ENCODE data around the gene DUSP21. TPM values are rescaled to one million over a fixed set of nuclear protein-coding genes. Genes with fewer than 3 reads are reported as not detected.
"Not testable (repeated sequence)": the region's sequence is repeated elsewhere in the genome, so short reads cannot be mapped to it uniquely, and the experiment has no call there.

Gene DUSP21
- total RNA-seq, 6 donors from 2014 or later = not detected

- H3K9me3 ChIP-seq = no peaks in the 10 kb centered on the region
- no peaks in the 10 kb centered on the region for H3K27me3 ChIP-seq
- peaks cover 0 to 46% (median 11%) of the 10 kb centered on the region in 4 donors for H3K4me1 ChIP-seq
- no peak overlapping the region for H3K4me3 ChIP-seq
- ATAC-seq (ENCODE audit: low FRiP score in 2 of 2) = no peak
- no peaks in the 10 kb centered on the region for H3K36me3 ChIP-seq
- no peak overlapping the region for H3K27ac ChIP-seq
- TF ChIP-seq POLR2AphosphoS5 (IDR thresholded peaks at IDR 0.05) (no peak), CTCF (IDR thresholded peaks at IDR 0.05) (no peak), POLR2A (IDR thresholded peaks at IDR 0.05) (no peak), EP300 (IDR thresholded peaks at IDR 0.05) (no peak)
- no peak for DNase-seq
Measured at GRCh38 chrX:44882635-44883034, 38.8 kb downstream of the DUSP21 start.

GRCh38 chrX:44884944-44885343, 41.1 kb downstream of the DUSP21 start:
- no peak for DNase-seq

GRCh38 chrX:44889824-44890223, 46.0 kb downstream of the DUSP21 start:
- Histone ChIP-seq H3K27ac (no peak overlapping the region), H3K36me3 (no peaks in the 10 kb centered on the region), H3K4me1 (peaks cover 0 to 29% (median 7%) of the 10 kb centered on the region in 4 donors), H3K27me3 (no peaks in the 10 kb centered on the region), H3K4me3 (no peak overlapping the region), H3K9me3 (no peaks in the 10 kb centered on the region)
- TF ChIP-seq EP300 (IDR thresholded peaks at IDR 0.05) (no peak), CTCF (IDR thresholded peaks at IDR 0.05) (no peak), POLR2A (IDR thresholded peaks at IDR 0.05) (no peak), POLR2AphosphoS5 (IDR thresholded peaks at IDR 0.05) (no peak)
- no peak for ATAC-seq (ENCODE audit: low FRiP score in 2 of 2)
- WGBS, 2 donors = 59 to 60% methylated on average over 1 of the region's 1 CpG
- no peak for DNase-seq

More at GRCh38 chrX:44884944-44885343, 41.1 kb downstream of the DUSP21 start:
- Histone ChIP-seq H3K27me3 (no peaks in the 10 kb centered on the region), H3K27ac (no peak overlapping the region), H3K4me3 (no peak overlapping the region), H3K36me3 (no peaks in the 10 kb centered on the region), H3K9me3 (no peaks in the 10 kb centered on the region), H3K4me1 (peaks cover 0 to 46% (median 2%) of the 10 kb centered on the region in 4 donors)
- TF ChIP-seq POLR2AphosphoS5 (IDR thresholded peaks at IDR 0.05) = no peak
- TF ChIP-seq POLR2A (IDR thresholded peaks at IDR 0.05) = no peak
- no peak for TF ChIP-seq EP300 (IDR thresholded peaks at IDR 0.05)
- TF ChIP-seq CTCF (IDR thresholded peaks at IDR 0.05) = no peak
- WGBS, 2 donors = 48 to 55% methylated on average over 4 of the region's 4 CpGs
- ATAC-seq (ENCODE audit: low FRiP score in 2 of 2) = no peak

- H3K9me3 ChIP-seq = no peaks in the 10 kb centered on the region
- no peak overlapping the region for H3K27ac ChIP-seq
- DNase-seq = no peak
- no peak for ATAC-seq (ENCODE audit: low FRiP score in 2 of 2)
- H3K36me3 ChIP-seq = no peaks in the 10 kb centered on the region
- H3K27me3 ChIP-seq = no peaks in the 10 kb centered on the region
- TF ChIP-seq POLR2AphosphoS5 (IDR thresholded peaks at IDR 0.05) = no peak
- no peak for TF ChIP-seq POLR2A (IDR thresholded peaks at IDR 0.05)
- no peak for TF ChIP-seq CTCF (IDR thresholded peaks at IDR 0.05)
- TF ChIP-seq EP300 (IDR thresholded peaks at IDR 0.05) = no peak
- H3K4me3 ChIP-seq = no peak overlapping the region
- 31 to 40% methylated on average over 3 of the region's 3 CpGs for WGBS, 2 donors
- H3K4me1 ChIP-seq = peaks cover 0 to 29% (median 7%) of the 10 kb centered on the region in 4 donors
Measured at GRCh38 chrX:44890247-44890646, 46.4 kb downstream of the DUSP21 start.

GRCh38 chrX:44890687-44891086, 46.9 kb downstream of the DUSP21 start:
- WGBS, 2 donors = 68 to 70% methylated on average over 5 to 10 of the region's 10 CpGs
- DNase-seq; ATAC-seq (ENCODE audit: low FRiP score in 2 of 2); H3K4me3 ChIP-seq; H3K9me3 ChIP-seq; H3K27me3 ChIP-seq; H3K36me3 ChIP-seq; H3K27ac ChIP-seq: not testable (repeated sequence)
- H3K4me1 ChIP-seq = peaks cover 0 to 29% (median 7%) of the 10 kb centered on the region in 4 donors

Measured in upper lobe of left lung (tissue), 6 donors.